Measurements from ENCODE around the gene PTPRU.

DNA sequence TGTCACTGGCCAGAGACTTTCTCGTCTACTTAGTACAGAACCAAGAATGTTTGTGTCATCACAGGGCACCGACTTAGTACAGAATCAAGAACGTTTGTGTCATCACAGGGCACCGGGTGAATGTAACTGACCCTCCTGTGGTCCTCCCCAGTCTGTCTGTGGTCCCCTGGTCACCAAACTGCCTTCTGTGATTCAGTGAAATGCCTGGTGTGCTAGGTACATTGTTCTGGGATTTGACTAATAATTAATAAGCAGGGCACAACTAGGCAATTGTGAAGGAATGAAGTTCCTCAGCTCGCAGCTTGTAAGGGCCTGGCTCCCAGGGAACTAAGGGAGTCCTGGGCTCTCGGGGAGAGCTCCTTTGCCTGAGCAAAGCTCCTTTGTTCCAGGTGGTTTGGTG lies 12.8 kb upstream of the PTPRU start:
- TF ChIP-seq, protein P1, sequence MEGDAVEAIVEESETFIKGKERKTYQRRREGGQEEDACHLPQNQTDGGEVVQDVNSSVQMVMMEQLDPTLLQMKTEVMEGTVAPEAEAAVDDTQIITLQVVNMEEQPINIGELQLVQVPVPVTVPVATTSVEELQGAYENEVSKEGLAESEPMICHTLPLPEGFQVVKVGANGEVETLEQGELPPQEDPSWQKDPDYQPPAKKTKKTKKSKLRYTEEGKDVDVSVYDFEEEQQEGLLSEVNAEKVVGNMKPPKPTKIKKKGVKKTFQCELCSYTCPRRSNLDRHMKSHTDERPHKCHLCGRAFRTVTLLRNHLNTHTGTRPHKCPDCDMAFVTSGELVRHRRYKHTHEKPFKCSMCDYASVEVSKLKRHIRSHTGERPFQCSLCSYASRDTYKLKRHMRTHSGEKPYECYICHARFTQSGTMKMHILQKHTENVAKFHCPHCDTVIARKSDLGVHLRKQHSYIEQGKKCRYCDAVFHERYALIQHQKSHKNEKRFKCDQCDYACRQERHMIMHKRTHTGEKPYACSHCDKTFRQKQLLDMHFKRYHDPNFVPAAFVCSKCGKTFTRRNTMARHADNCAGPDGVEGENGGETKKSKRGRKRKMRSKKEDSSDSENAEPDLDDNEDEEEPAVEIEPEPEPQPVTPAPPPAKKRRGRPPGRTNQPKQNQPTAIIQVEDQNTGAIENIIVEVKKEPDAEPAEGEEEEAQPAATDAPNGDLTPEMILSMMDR (IDR thresholded peaks at IDR 0.05), result no peak
- no peak for TF ChIP-seq POLR2A (IDR thresholded peaks at IDR 0.05)

Measured in esophagus squamous epithelium (tissue), 4 donors.